GM18517 (cell line): ENCODE measurements around the gene HAPLN2.

ENCODE experiments used
- ATAC-seq: cut with Tn5 transposase; IDR thresholded peaks from one replicate; pipeline ENCODE4 v1.9.1; 2021; ENCODE audit warnings: mild to moderate bottlenecking, moderate library complexity; ENCODE audit not compliant: unreplicated experiment

HAPLN2 gene

GRCh38 chr1:156659988-156660751, 41.0 kb downstream of the HAPLN2 start:
- peak; percentile 45 for ATAC-seq

- ATAC-seq = peak; percentile 1
Measured at GRCh38 chr1:156660752-156661112, 41.5 kb downstream of the HAPLN2 start.

- ATAC-seq = no peak
Measured at GRCh38 chr1:156662005-156662799, 43.0 kb downstream of the HAPLN2 start.

- ATAC-seq = no peak
Measured at GRCh38 chr1:156662800-156663055, 43.5 kb downstream of the HAPLN2 start.

- ATAC-seq = no peak
Measured at GRCh38 chr1:156663178-156663577, 44.0 kb downstream of the HAPLN2 start.

GRCh38 chr1:156664046-156664766, 45.0 kb downstream of the HAPLN2 start:
- ATAC-seq = no peak

GRCh38 chr1:156664767-156665411, 45.7 kb downstream of the HAPLN2 start:
- no peak for ATAC-seq

- no peak for ATAC-seq
Measured at GRCh38 chr1:156665539-156665938, 46.3 kb downstream of the HAPLN2 start.

GRCh38 chr1:156666862-156667609, 47.8 kb downstream of the HAPLN2 start:
- no peak for ATAC-seq

GRCh38 chr1:156667610-156667967, 48.4 kb downstream of the HAPLN2 start:
- ATAC-seq = no peak

- no peak for ATAC-seq
Measured at GRCh38 chr1:156667968-156668709, 48.9 kb downstream of the HAPLN2 start.

- ATAC-seq = no peak
Measured at GRCh38 chr1:156668801-156669637, 49.8 kb downstream of the HAPLN2 start.

- no peak for ATAC-seq
Measured at GRCh38 chr1:156669794-156670193, 50.6 kb downstream of the HAPLN2 start.

GRCh38 chr1:156670359-156670758, 51.1 kb downstream of the HAPLN2 start:
- ATAC-seq = no peak

GRCh38 chr1:156670791-156671190, 51.6 kb downstream of the HAPLN2 start:
- ATAC-seq = no peak

GRCh38 chr1:156671804-156672203, 52.6 kb downstream of the HAPLN2 start:
- ATAC-seq = no peak

GRCh38 chr1:156673387-156674121, 54.3 kb downstream of the HAPLN2 start:
- ATAC-seq = no peak
